ENCODE data around the gene CXXC1.
A peak's percentile ranks its signal among the peaks of the same experiment; 100 is the strongest.
"Not testable (repeated sequence)": the region's sequence is repeated elsewhere in the genome, so short reads cannot be mapped to it uniquely, and the experiment has no call there.

CXXC1 gene

DNA sequence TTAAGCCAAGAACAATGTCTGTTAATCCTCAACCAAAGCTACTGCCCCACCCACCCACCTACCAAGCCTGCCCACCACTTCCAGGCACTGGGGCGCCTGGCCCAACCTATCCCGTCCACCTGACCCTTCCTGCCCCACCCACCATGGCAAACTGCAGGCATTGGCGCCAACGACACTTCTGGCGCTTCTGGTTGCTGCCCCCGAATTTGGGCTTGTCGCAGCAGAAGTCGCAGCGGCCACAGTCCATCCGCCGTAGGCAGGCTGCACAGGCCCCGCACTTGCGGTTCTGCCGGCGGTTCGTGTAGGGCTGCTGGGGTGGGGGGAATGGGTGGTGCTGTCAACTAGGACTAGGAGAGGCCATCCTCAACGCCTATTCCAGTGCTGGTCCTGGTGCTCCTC lies 13.4 kb downstream of the CXXC1 start:
- DNase-seq = no peak

DNA sequence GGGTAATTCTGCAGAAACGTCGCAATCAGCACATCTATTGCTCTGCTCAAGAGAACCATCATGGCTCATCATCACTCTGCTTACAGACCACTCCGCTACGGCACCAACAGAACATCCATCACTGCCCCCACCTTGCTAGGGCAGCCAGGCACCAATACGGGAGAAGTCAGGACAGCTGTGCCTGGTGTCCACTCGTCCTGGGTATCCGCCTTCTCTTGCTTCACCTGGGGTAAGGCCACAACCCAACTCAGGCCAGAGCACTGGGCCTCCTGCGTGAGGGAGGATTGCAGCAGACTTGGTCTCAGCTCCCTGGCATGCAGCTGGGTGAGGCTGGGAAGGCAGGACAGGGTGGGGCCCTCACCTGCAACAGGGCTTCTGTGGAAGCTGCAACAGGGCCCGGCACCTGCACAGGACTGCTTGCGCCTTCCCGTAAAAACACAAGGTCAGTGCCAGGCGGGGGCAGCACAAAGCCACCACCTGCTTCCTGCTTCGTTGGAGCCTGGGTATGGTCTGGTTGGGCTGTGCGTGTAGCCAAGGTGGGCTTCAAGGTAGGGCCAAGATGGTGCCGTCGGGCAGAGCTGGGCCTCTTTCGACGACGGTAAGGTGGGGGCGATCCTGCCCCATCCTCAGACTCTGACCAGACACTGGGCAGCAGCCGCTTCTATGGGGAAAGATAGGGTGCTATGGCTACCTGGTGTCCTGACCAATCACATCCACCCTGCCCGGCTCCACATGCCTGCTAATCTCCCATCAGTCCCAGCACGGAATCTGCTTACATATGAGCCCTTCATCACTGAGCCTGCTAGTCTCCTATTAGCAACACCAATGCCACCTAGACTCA lies 14.1 kb downstream of the CXXC1 start:
- DNase-seq = no peak

DNA sequence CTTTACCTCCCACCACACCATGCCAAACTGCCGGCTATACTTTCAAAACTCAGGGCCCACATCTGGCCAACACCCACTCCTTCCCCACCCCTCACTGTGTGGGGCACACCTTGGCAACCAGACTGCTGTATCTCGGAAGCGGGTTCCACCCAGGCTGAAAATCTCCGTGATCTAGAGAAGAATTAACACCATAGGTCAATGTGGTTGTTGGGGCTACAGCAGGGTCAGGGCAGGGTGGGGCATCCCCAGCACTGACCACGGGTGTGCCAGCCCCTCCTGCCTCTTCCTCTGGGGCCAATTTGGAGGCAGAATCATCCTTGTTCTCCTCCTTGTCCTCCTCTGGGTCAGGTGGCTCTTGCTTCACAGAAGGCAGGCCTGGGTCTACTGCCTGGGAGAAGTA lies 14.9 kb downstream of the CXXC1 start:
- DNase-seq = no peak

DNA sequence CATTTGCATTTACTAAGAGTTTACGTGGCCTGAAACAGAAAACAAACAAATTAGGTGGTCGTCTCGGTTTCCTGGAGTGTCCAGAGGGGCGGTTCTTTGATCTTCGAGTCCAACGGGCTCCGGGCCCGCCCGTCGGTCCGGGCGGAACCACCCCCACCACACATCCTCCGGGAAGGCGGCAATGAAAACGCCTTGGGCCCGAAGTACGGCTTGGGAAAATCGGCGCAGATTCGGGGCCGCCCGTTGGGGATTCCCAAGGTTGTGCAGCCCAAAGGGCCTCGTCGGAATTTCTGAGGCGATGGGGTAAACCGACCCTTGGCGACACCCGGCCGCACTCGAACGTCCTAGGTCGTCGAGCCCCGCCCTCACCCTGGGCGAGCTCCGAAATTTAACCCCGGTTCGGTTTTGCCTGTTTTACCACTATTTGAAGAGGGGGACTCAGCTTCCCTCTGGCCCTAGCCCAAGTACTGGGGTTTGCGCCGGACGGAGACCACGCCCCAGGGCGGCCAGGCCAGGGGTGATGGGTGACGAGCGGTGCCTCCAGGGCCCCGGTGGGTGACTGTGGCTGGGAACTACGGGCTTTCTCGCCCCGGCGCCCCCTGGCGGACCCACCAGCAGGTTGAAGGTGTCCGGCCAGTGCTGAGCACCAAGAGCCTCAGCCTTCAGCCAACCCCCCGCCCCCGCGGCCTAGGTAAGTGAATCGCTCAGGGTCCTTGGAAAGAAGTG lies 19.3 kb downstream of the CXXC1 start:
- DNase-seq = peak; percentile 88

DNA sequence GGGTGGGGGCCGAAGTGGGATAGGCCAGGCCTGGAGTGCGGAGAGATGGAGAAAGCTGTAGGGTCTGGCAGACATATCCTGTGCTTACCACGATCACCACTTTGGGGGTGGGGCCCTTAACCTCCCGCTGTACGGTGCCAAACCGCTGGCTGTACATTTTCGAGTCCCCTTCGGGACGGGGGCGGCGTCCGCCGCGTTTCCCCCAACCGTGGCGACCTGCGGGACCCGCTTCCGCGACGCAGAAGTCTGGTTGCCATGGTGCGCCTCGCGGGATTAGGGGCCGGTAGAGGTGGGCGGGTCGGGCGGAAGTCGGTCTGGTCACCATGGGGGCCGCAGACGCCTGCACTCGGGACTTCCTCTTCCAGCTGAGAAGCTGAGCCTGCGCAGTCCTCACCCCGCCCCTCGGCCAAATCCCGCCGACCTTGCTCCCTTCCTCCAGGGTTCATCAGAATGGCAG lies 21.2 kb downstream of the CXXC1 start, which contains the start of gene CFAP53:
CFAP53 (minus strand) TSS at position 248 of the 457 bp plus-strand sequence; CDS start at position 157, 91 bp downstream.
- peak; percentile 90 for DNase-seq

DNA sequence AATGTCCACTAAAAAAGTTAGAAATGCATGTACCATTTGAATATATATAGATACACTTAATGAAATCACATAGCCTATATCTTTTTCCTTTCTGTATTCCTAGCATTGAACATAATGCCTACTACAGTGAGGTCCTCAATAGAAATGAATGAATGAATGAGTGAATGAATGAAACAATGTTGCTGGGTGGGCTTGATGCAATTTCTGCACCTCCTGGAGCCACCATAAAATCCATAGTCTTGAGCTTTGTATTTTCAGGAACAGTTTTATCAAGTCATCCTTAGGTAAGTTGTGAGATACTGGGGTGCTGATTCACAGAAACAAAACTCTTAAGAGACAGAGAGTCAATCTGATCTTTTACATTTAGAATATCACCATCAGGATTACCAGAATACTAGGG lies 24.5 kb downstream of the CXXC1 start:
- no peak for DNase-seq

DNA sequence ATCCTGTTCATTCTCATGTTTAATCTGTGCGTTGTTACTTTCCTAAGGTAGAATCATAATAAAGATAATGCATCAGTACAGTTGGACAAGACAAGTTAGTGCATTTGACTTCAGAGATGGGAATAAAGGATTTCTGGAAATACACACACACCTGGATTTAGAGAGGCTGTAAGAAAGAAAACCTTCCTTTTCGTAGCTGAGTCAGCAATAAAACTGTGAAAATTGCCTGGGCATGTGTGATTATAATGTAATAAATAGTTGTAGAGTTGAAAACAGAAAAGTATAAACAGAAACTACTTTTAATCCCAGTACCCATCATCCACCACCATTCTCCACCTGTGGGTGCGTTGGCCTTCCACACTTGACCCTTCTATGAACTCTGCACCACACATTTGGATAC lies 36.6 kb downstream of the CXXC1 start:
- DNase-seq = no peak

DNA sequence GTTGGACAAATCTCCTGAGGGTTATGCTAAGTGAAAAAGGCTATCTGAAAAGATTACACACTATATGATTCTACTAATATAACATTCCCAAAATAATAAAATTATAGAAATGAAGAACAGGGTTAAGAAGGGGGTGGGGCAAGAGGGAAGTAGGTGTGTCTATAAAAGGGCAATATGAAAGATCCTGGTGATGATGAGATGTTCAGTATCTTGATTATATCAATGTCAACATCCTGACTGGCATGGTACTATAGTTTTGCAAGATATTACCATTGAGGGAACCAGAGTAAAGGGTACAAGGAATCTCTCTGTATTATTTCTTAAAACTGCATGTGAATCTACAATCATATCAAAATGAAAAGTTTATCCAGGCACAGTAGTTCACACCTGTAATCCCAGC lies 37.9 kb downstream of the CXXC1 start:
- no peak for DNase-seq

DNA sequence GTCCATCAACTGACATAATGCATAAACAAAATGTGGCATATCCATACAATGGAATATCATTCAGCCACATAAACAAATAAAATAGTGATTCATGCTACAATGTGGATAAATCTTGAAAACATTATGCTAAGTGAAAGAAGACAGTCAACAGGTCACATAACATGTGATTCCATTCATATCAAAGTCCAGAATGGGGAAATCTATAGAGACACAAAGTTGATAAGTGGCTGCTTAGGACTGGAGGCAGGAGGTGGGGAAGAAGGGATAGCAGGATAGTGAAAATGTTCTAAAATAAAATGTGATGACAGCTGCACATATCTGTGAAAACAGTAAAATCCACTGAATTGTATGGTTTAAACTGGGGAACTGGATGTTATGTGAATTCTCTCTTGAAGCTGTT lies 39.9 kb downstream of the CXXC1 start:
- no peak for DNase-seq

DNA sequence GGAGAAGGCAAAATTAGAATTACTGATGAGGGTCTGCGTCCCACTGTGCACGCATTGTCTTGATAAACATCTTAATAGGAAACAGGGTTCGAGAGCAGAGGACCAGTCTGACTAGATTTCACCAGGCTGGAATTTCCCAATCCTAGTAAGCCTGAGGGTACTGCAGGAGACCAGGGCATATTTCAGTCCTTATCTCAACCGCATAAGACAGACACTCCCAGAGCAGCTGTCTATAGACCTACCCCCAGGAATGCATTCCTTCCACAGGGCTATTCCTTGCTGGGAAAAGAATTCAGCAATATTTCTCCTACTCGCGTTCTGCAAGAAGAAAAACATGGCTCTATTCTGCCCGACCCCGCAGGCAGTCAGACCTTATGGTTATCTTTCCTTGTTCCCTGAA lies 45.7 kb downstream of the CXXC1 start:
- not testable (repeated sequence) for DNase-seq

DNA sequence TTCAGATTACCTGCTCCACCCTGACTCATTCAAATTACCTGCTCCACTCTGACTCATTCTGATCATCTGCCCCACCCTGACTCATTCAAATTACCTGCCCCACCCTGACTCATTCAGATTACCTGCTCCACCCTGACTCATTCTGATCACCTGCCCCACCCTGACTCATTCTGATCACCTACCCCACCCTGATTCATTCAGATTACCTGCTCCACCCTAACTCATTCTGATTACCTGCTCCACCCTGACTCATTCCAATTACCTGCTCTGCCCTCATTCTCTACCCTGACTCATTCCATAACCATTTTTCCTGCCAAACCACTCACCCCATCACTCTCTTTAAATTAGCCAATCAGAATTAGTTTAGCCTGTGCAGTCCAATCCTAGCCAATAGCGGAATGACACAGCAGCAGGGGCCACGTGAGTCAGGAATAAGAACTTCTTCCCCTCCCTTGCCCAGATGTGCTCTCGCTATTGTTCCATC lies 47.4 kb downstream of the CXXC1 start:
- DNase-seq = peak; percentile 28

DNA sequence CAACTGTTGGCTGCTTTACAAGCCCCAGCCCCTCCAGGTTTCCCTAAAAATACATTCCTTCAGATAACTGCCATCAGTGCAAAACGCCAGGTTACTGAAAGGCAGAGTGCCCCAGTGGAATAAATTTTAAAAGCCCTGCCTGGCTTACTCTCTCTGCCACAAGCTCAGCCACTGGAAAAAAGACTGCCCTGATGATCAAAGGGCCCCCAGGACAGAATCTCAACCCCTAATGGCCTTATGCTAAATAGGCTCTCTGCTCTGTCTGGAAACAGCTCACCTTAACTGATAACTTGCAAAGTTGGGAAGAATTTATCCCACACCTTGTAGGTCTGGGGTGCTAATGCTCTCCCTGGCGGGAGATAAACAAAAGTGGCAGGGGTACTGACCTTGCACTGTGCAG lies 55.1 kb downstream of the CXXC1 start:
- DNase-seq = no peak
